Esophagus muscularis mucosa (tissue), 4 donors: ENCODE measurements around the gene DCN. TPM values are rescaled to one million over a fixed set of nuclear protein-coding genes. Genes with fewer than 3 reads are reported as not detected.
"Not testable (repeated sequence)": the region's sequence is repeated elsewhere in the genome, so short reads cannot be mapped to it uniquely, and the experiment has no call there.

Experiments
- DNase-seq: peaks from one replicate; pipeline ENCODE4 v3.0.0-alpha.2; 2017; ENCODE audit errors: extremely low spot score
- H3K27ac ChIP-seq, 4 donors: fragments of 200-600 bp; sonication (generic); replicated peaks in 1 of 4; 1 replicate in 3 of 4; 2 replicates in 1 of 4; pipeline ENCODE4 v1.5.1; 2016 to 2019; ENCODE audit warnings: mild to moderate bottlenecking in 1 of 4
- H3K27me3 ChIP-seq, 4 donors: fragments of 200-600 bp; sonication (generic); one replicate each; pipeline versions ENCODE4 v1.5.1 to v1.6.0; 2016 to 2019
- H3K36me3 ChIP-seq, 4 donors: fragments of 200-600 bp; sonication (generic); one replicate each; pipeline ENCODE4 v1.5.1; 2016 to 2019
- H3K4me1 ChIP-seq, 4 donors: fragments of 200-600 bp; sonication (generic); one replicate each; pipeline ENCODE4 v1.5.1; 2016 to 2019
- H3K4me3 ChIP-seq, 4 donors: fragments of 200-600 bp; sonication (generic); 1 replicate in 2 of 4; 2 replicates in 2 of 4; pipeline ENCODE4 v1.5.1; 2016 to 2019; ENCODE audit warnings: mild to moderate bottlenecking in 4 of 4, moderate library complexity in 1 of 4
- H3K9me3 ChIP-seq, 4 donors: fragments of 200-600 bp; sonication (generic); 1 replicate in 3 of 4; 2 replicates in 1 of 4; pipeline ENCODE4 v1.5.1; 2016 to 2019
- CTCF ChIP-seq, 3 experiments: fragments of 200-600 bp in 2 of 3; fragments of 450-650 bp in 1 of 3; sonication (generic) in 2 of 3; IDR thresholded peaks; one replicate each; pipeline ENCODE4 v1.5.1; 2017 to 2019; ENCODE audit warnings: antibody characterized with exemption in 3 of 3, mild to moderate bottlenecking in 2 of 3, moderate library complexity in 1 of 3
- EP300 ChIP-seq: sonication (generic); formaldehyde crosslinking; IDR thresholded peaks from one replicate; pipeline ENCODE4 v1.6.1; 2017; ENCODE audit warnings: antibody characterized with exemption
- POLR2A ChIP-seq: fragments of 450-650 bp; IDR thresholded peaks from one replicate; pipeline ENCODE4 v1.6.1; 2017; ENCODE audit warnings: antibody characterized with exemption, moderate library complexity, mild to moderate bottlenecking, low read depth
- POLR2AphosphoS5 ChIP-seq, 2 donors: sonication (generic); formaldehyde crosslinking; IDR thresholded peaks; one replicate each; pipeline ENCODE4 v1.6.1; 2017; ENCODE audit warnings: antibody characterized with exemption in 2 of 2
- WGBS: methylation state at CpG from one replicate; pipeline ENCODE4 v1.1.5; 2018; 5-methylcytosine and 5-hydroxymethylcytosine counted together
- intact Hi-C: fragments of 100-400 bp; cut with DNase I; formaldehyde crosslinking; loops from one replicate; pipeline ENCODE4 v1.15.1; 2023
- total RNA-seq, 4 donors: library from RNA; depleted of rRNA; stranded (reverse); fragments of >200 nt; gene quantifications; one replicate each; pipeline versions ENCODE4 v1.1.0 to v1.2.1, GENCODE V29; 2016

The DCN gene
- total RNA-seq, 4 donors from 2014 or later, result 1,186 to 2,089 (median 1,762) TPM

- no peak for DNase-seq
- TF ChIP-seq CTCF (IDR thresholded peaks at IDR 0.05) (no peak), POLR2AphosphoS5 (IDR thresholded peaks at IDR 0.05) (no peak), POLR2A (no peak), EP300 (no peak)
- intact Hi-C loops, result no loop called here
- WGBS, result 36% methylated on average over 1 of the region's 1 CpG
- Histone ChIP-seq H3K27ac (no peak overlapping the region), H3K36me3 (no peaks in the 10 kb centered on the region), H3K4me3 (no peak overlapping the region), H3K27me3 (no peaks in the 10 kb centered on the region), H3K4me1 (no peaks in the 10 kb centered on the region), H3K9me3 (no peaks in the 10 kb centered on the region)
Measured at GRCh38 chr12:91211866-91212265, 29.2 kb upstream of the DCN start.

GRCh38 chr12:91210618-91211017 is 28.0 kb upstream of the DCN start:
- H3K36me3 ChIP-seq, result no peaks in the 10 kb centered on the region
- no peak overlapping the region for H3K27ac ChIP-seq
- H3K27me3 ChIP-seq, result no peaks in the 10 kb centered on the region
- 81% methylated on average over 2 of the region's 2 CpGs for WGBS
- H3K9me3 ChIP-seq, result no peaks in the 10 kb centered on the region
- DNase-seq, result no peak
- intact Hi-C loops, result no loop called here
- no peaks in the 10 kb centered on the region for H3K4me1 ChIP-seq
- no peak overlapping the region for H3K4me3 ChIP-seq
- TF ChIP-seq CTCF (IDR thresholded peaks at IDR 0.05), result no peak
- TF ChIP-seq EP300, result no peak
- no peak for TF ChIP-seq POLR2AphosphoS5 (IDR thresholded peaks at IDR 0.05)
- TF ChIP-seq POLR2A, result no peak

- intact Hi-C loops, result no loop called here
- Histone ChIP-seq H3K36me3 (no peaks in the 10 kb centered on the region), H3K4me3 (no peak overlapping the region), H3K27me3 (no peaks in the 10 kb centered on the region), H3K9me3 (no peaks in the 10 kb centered on the region), H3K4me1 (no peaks in the 10 kb centered on the region), H3K27ac (no peak overlapping the region)
- no peak for DNase-seq
- TF ChIP-seq POLR2AphosphoS5 (IDR thresholded peaks at IDR 0.05) (no peak), EP300 (no peak), POLR2A (no peak), CTCF (IDR thresholded peaks at IDR 0.05) (no peak)
Measured at GRCh38 chr12:91210144-91210543, 27.5 kb upstream of the DCN start.

GRCh38 chr12:91207301-91207700 is 24.7 kb upstream of the DCN start:
- DNase-seq, intact Hi-C loops: not testable (repeated sequence)

GRCh38 chr12:91205811-91206210 is 23.2 kb upstream of the DCN start:
- WGBS, result 86% methylated on average over 1 of the region's 1 CpG

More at GRCh38 chr12:91207301-91207700, 24.7 kb upstream of the DCN start:
- H3K27me3 ChIP-seq, H3K27ac ChIP-seq, H3K9me3 ChIP-seq, H3K4me1 ChIP-seq, H3K36me3 ChIP-seq, H3K4me3 ChIP-seq: not testable (repeated sequence)

GRCh38 chr12:91204421-91204820 is 21.8 kb upstream of the DCN start:
- no peaks in the 10 kb centered on the region for H3K36me3 ChIP-seq
- H3K27me3 ChIP-seq, result no peaks in the 10 kb centered on the region
- 95% methylated on average over 4 of the region's 4 CpGs for WGBS
- H3K27ac ChIP-seq, result no peak overlapping the region
- TF ChIP-seq CTCF (IDR thresholded peaks at IDR 0.05), result no peak
- TF ChIP-seq POLR2A, result no peak
- no peak for TF ChIP-seq EP300
- no peak for TF ChIP-seq POLR2AphosphoS5 (IDR thresholded peaks at IDR 0.05)
- DNase-seq, result no peak
- intact Hi-C loops, result no loop called here
- no peaks in the 10 kb centered on the region for H3K9me3 ChIP-seq
- no peak overlapping the region for H3K4me3 ChIP-seq
- no peaks in the 10 kb centered on the region for H3K4me1 ChIP-seq

More at GRCh38 chr12:91205811-91206210, 23.2 kb upstream of the DCN start:
- no peak for TF ChIP-seq POLR2AphosphoS5 (IDR thresholded peaks at IDR 0.05)
- no peak for TF ChIP-seq EP300
- Histone ChIP-seq H3K27me3 (no peaks in the 10 kb centered on the region), H3K4me3 (no peak overlapping the region), H3K9me3 (no peaks in the 10 kb centered on the region), H3K27ac (no peak overlapping the region), H3K4me1 (no peaks in the 10 kb centered on the region), H3K36me3 (no peaks in the 10 kb centered on the region)
- no peak for DNase-seq
- intact Hi-C loops, result no loop called here
